GM12878 (cell line): ENCODE measurements around the gene PRPF6. TPM values are rescaled to one million over a fixed set of nuclear protein-coding genes. Genes with fewer than 3 reads are reported as not detected.

Experiments
- ATAC-seq: fragments of 200-7000 bp; cut with Tn5 transposase; 3 replicates; pipeline ENCODE4 v1.9.1; 2020; ENCODE audit warnings: mild to moderate bottlenecking, moderate library complexity
- BruUV-seq: library from RNA; stranded (reverse); fragments of 400-500 nt; replicated peaks from 2 replicates; lab custom pipeline; 2021; lab: Mats Ljungman, UMichigan
- CTCF ChIA-PET: fragments of 300-600 bp; sonication (Branson Sonifier 250); formaldehyde crosslinking; extraction: SDS; loops from one replicate; lab custom pipeline; 2021; ENCODE audit warnings: inconsistent platforms; lab: Yijun Ruan, JAX
- POLR2A ChIA-PET: fragments of 350-600 bp; formaldehyde crosslinking; extraction: SDS; loops from one replicate; lab custom pipeline; 2021; ENCODE audit warnings: inconsistent platforms; lab: Charles Lee
- RAD21 ChIA-PET: fragments of 300-600 bp; sonication (Branson Sonifier 250); formaldehyde crosslinking; loops from one replicate; lab custom pipeline; 2023; ENCODE audit warnings: antibody characterized with exemption; ENCODE audit not compliant: unreplicated experiment; lab: Charles Lee
- SMC1A ChIA-PET: fragments of 300-600 bp; sonication (Branson Sonifier 250); formaldehyde crosslinking; loops from one replicate; lab custom pipeline; 2023; ENCODE audit not compliant: unreplicated experiment, uncharacterized antibody; lab: Charles Lee
- DNase-seq: peaks from one replicate; pipeline ENCODE4 v3.0.0-alpha.2; 2011; ENCODE audit warnings: low read depth, low spot score
- FAIRE-seq: peaks from 3 replicates; lab custom pipeline; 2011; peaks lifted over from hg19 to GRCh38; lab: Jason Lieb, UNC
- H2AFZ ChIP-seq: 2 replicates; pipeline ENCODE4 v1.6.0; 2011; ENCODE audit warnings: low read depth, low read length, control low read depth; ENCODE audit not compliant: control insufficient read depth
- H3K27ac ChIP-seq: 2 replicates; pipeline ENCODE4 v1.5.1; 2011; ENCODE audit warnings: control low read depth; ENCODE audit not compliant: control insufficient read depth, insufficient read depth
- H3K27me3 ChIP-seq, 2 experiments: replicated peaks in 1 of 2; 2 replicates each; pipeline versions ENCODE4 v1.6.0 to v1.6.1; 2011; ENCODE audit warnings: low read length in 1 of 2; ENCODE audit not compliant: control insufficient read depth in 2 of 2, insufficient read depth in 2 of 2
- H3K36me3 ChIP-seq, 2 experiments: 2 replicates each; pipeline ENCODE4 v1.5.1; 2011; ENCODE audit warnings: low read length in 1 of 2; ENCODE audit not compliant: control insufficient read depth in 2 of 2, insufficient read depth in 2 of 2
- H3K4me1 ChIP-seq: 2 replicates; pipeline ENCODE4 v1.6.1; 2011; ENCODE audit warnings: mild to moderate bottlenecking, low read length, moderate library complexity, mixed read lengths; ENCODE audit not compliant: control insufficient read depth, insufficient read depth
- H3K4me2 ChIP-seq: 2 replicates; pipeline ENCODE4 v1.6.0; 2011; ENCODE audit warnings: control low read depth; ENCODE audit not compliant: control insufficient read depth, insufficient read depth
- H3K4me3 ChIP-seq: fragments of 200-600 bp; sonication (generic); 2 replicates; pipeline ENCODE4 v1.5.1; 2016
- H3K79me2 ChIP-seq: 2 replicates; pipeline ENCODE4 v1.6.0; 2011; ENCODE audit warnings: low read length; ENCODE audit not compliant: control insufficient read depth, insufficient read depth
- H3K9ac ChIP-seq: 2 replicates; pipeline ENCODE4 v1.8.0; 2011; ENCODE audit warnings: low read length, control low read depth, mixed read lengths; ENCODE audit not compliant: control insufficient read depth, insufficient read depth
- H3K9me3 ChIP-seq: replicated peaks from 3 replicates; pipeline ENCODE4 v1.5.1; 2011; ENCODE audit warnings: mild to moderate bottlenecking, low read length; ENCODE audit not compliant: control insufficient read depth, insufficient read depth
- H4K20me1 ChIP-seq: 2 replicates; pipeline ENCODE4 v1.6.0; 2011; ENCODE audit not compliant: control insufficient read depth, insufficient read depth
- BCL11A ChIP-seq: IDR thresholded peaks from 2 replicates; pipeline ENCODE4 v1.6.1; 2011; ENCODE audit warnings: low read depth, low read length
- CBX3 ChIP-seq: fragments of 200-600 bp; sonication (generic); IDR thresholded peaks from 2 replicates; pipeline ENCODE4 v1.6.1; 2016; ENCODE audit warnings: low read depth, borderline replicate concordance
- EZH2 ChIP-seq: IDR thresholded peaks from 2 replicates; pipeline ENCODE4 v1.6.1; 2012; ENCODE audit warnings: low read depth, mild to moderate bottlenecking, control low read depth, inconsistent platforms, low read length, borderline replicate concordance; ENCODE audit not compliant: control insufficient read depth
- HDAC2 ChIP-seq: fragments of 200-600 bp; sonication (generic); IDR thresholded peaks from 2 replicates; pipeline ENCODE4 v1.6.1; 2017
- NFIC ChIP-seq: IDR thresholded peaks from 2 replicates; pipeline ENCODE4 v1.6.1; 2012; ENCODE audit warnings: low read depth, mild to moderate bottlenecking, inconsistent platforms, low read length, moderate library complexity
- RBBP5 ChIP-seq: fragments of 200-600 bp; sonication (generic); conservative IDR thresholded peaks from 2 replicates; pipeline ENCODE4 v1.6.1; 2016
- SMARCA5 ChIP-seq: fragments of 450-650 bp; IDR thresholded peaks from 2 replicates; pipeline ENCODE4 v1.6.1; 2017; ENCODE audit warnings: mild to moderate bottlenecking
- SMC3 ChIP-seq: IDR thresholded peaks from 2 replicates; pipeline ENCODE4 v1.6.1; 2011; ENCODE audit warnings: low read length, improper control_type of control experiment, borderline replicate concordance
- WRNIP1 ChIP-seq: IDR thresholded peaks from 2 replicates; pipeline ENCODE4 v1.6.1; 2011; ENCODE audit warnings: low read depth, low read length, improper control_type of control experiment, borderline replicate concordance
- ZNF207 ChIP-seq: fragments of 450-650 bp; IDR thresholded peaks from 2 replicates; pipeline ENCODE4 v1.6.1; 2014; ENCODE audit warnings: antibody characterized with exemption, mild to moderate bottlenecking, borderline replicate concordance
- ZNF217 ChIP-seq: fragments of 450-650 bp; IDR thresholded peaks from 2 replicates; pipeline ENCODE4 v1.6.1; 2017; ENCODE audit warnings: antibody characterized with exemption, mild to moderate bottlenecking
- WGBS: methylation state at CpG from one replicate; pipeline ENCODE4 v1.1.6; 2016; ENCODE audit warnings: low lambda C conversion rate; ENCODE audit not compliant: insufficient replicate concordance, insufficient coverage; ENCODE audit errors: missing lambda C conversion rate; 5-methylcytosine and 5-hydroxymethylcytosine counted together
- in situ Hi-C: fragments of 300-500 bp; cut with MboI; formaldehyde crosslinking; loops from 9 replicates; pipeline ENCODE4 v1.14.3; 2018; ENCODE audit warnings: mixed read lengths
- intact Hi-C: fragments of 100-400 bp; cut with micrococcal nuclease; formaldehyde crosslinking; loops from one replicate; pipeline ENCODE4 v1.14.2; 2022; ENCODE audit not compliant: unreplicated experiment
- polyA plus RNA-seq, 11 experiments: library from polyadenylated mRNA; depleted of rRNA in 4 of 11; unstranded in 6 of 11; stranded (reverse) in 5 of 11; fragments of >200 nt; fragmentation: Nextera tagmentation in 4 of 11; fragmentation: Illumina TruSeq in 1 of 11; extraction: Ambion mirVana in 4 of 11; extraction: Trizol in 1 of 11; gene quantifications; 1 replicate in 1 of 11; 2 replicates in 10 of 11; pipeline versions ENCODE4 v1.2.1 to v1.2.3, GENCODE V29; 2011 to 2016; ENCODE audit warnings: inconsistent platforms in 2 of 11, missing spikeins in 2 of 11, low read depth in 1 of 11
- total RNA-seq, 4 experiments: library from RNA; depleted of rRNA in 3 of 4; stranded (reverse); fragments of >200 nt in 3 of 4; fragmentation: Illumina TruSeq in 1 of 4; extraction: Trizol in 1 of 4; gene quantifications; 2 replicates each; pipeline versions ENCODE4 v1.2.1 to v1.2.3, GENCODE V29; 2013 to 2021
- TF ChIP-seq, protein P1 (sequence below): IDR thresholded peaks from 2 replicates; pipeline ENCODE4 v1.6.1; 2012; ENCODE audit warnings: mild to moderate bottlenecking, low read depth, low read length
- TF ChIP-seq, protein P2 (sequence below): IDR thresholded peaks from 2 replicates; pipeline ENCODE4 v1.6.1; 2011; ENCODE audit warnings: borderline replicate concordance, low read depth, mild to moderate bottlenecking, moderate library complexity, mixed read lengths, low read length; ENCODE audit not compliant: insufficient read depth; ENCODE audit errors: extremely low read length
- TF ChIP-seq, protein P3 (sequence below): fragments of 450-650 bp; IDR thresholded peaks from 2 replicates; pipeline ENCODE4 v1.6.1; 2017; ENCODE audit warnings: mild to moderate bottlenecking, low read depth, inconsistent platforms; ENCODE audit not compliant: poor library complexity, severe bottlenecking

The PRPF6 gene
- total and polyA plus RNA-seq, 10 of the 15 experiments (the other 5 are each of a cell fraction or from before 2014, with no cell fraction given), result 5.0 to 102 (median 71.3) TPM

DNA sequence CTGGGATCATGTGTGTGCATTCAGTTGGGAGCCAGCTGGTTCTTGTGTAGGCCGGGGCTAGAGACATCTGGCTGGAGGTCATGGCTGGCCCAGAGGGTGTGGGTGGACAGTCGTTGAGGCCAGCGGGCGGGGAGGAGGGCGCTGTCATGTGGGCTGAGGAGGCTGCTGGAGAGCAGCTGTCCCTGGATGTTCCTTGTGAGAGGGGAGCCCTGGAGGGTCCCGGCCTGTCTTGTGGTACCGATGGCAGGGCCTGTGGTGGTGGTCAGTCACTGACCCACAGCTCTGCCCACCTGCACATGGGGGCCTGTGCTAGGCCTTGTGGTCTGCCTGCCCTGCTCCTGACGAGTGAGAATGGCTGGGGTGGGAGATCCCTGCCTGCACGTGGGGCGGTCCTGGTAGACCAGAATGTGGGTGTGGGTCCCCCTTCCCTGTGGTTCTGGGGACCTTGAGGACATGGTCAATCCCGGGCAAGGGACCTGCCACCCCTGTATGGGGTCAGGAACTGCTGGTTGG lies 53.1 kb downstream of the PRPF6 start (continued):
- TF ChIP-seq, protein P1, sequence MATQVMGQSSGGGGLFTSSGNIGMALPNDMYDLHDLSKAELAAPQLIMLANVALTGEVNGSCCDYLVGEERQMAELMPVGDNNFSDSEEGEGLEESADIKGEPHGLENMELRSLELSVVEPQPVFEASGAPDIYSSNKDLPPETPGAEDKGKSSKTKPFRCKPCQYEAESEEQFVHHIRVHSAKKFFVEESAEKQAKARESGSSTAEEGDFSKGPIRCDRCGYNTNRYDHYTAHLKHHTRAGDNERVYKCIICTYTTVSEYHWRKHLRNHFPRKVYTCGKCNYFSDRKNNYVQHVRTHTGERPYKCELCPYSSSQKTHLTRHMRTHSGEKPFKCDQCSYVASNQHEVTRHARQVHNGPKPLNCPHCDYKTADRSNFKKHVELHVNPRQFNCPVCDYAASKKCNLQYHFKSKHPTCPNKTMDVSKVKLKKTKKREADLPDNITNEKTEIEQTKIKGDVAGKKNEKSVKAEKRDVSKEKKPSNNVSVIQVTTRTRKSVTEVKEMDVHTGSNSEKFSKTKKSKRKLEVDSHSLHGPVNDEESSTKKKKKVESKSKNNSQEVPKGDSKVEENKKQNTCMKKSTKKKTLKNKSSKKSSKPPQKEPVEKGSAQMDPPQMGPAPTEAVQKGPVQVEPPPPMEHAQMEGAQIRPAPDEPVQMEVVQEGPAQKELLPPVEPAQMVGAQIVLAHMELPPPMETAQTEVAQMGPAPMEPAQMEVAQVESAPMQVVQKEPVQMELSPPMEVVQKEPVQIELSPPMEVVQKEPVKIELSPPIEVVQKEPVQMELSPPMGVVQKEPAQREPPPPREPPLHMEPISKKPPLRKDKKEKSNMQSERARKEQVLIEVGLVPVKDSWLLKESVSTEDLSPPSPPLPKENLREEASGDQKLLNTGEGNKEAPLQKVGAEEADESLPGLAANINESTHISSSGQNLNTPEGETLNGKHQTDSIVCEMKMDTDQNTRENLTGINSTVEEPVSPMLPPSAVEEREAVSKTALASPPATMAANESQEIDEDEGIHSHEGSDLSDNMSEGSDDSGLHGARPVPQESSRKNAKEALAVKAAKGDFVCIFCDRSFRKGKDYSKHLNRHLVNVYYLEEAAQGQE, result no peak
- TF ChIP-seq SMC3, result no peak

DNA sequence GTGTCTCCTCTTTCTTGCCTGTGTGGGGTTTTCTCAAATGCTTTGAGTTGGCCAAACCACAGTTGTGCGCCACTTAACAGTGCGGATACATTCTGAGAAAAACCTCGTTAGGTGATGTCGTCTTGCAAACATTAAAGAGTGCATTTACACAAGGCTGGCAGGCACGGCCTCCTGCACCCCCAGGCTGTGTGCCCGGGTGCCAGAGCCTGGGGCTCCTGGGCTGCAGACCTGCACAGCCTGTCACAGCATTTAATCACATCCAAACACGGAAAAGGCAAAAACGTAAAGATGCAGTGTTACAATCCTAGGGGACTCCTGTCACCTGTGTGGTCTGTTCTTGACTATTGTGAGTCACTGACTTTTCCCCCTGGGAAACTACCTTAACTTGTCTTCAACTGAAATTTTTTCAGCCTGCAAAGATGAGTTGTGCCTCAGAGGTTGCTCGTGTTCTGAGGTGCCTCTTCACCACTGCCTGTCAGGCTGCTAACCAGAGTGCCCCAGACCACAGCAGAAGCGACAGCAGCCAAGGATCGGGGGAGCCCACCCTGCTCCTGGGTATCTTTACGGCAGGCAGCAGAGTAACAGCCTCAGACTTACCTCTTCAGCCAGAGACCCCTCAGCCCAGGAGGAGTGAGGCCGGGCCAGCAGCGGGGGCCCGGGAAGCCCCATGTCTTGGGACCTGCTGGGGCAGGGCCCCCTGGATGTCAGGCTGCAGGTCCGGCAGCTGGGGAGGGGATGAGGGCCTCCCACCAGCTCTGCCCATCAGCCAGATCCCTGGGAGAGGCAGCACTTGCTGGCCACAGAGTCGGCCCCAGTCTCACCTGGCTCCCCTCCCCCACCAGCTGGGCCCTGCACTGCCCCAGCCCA lies 54.4 kb downstream of the PRPF6 start:
- Histone ChIP-seq H3K27ac (peak overlapping the region; percentile 77), H3K4me2 (peak overlapping the region; percentile 35), H3K4me1 (peaks cover 45% of the 10 kb centered on the region), H4K20me1 (no peaks in the 10 kb centered on the region), H3K27me3 (no peaks in the 10 kb centered on the region), H3K4me3 (no peak overlapping the region), H3K9ac (peak overlapping the region; percentile 64), H3K9me3 (no peaks in the 10 kb centered on the region), H2AFZ (no peak overlapping the region), H3K36me3 (peaks cover 13 to 20% of the 10 kb centered on the region in 2 experiments; a peak in 3 of 4 replicates), H3K79me2 (peaks cover 4% of the 10 kb centered on the region)
- ChIA-PET CTCF (interaction anchor here (0.8 to 7.2 kb wide), 4 partner anchors 21 to 87 kb away, joined by 3 to 67 read pairs (median 4); partner anchors contain the start of genes PRPF6 and SAMD10), SMC1A (interaction anchor here (0.6 to 6.1 kb wide), 5 partner anchors 22 to 54 kb away, joined by 3 to 52 read pairs (median 3); partner anchors contain the start of genes PRPF6 and SAMD10), POLR2A (interaction anchor here (0.6 to 7.2 kb wide), 5 partner anchors 10 to 54 kb away, joined by 3 to 63 read pairs (median 4); partner anchors contain the start of genes PRPF6 and SAMD10), RAD21 (interaction anchor here (7.1 kb wide), 1 partner anchor 54 kb away, joined by 92 read pairs; the partner anchor contains the start of genes PRPF6 and SAMD10)
- intact Hi-C loops, result no loop called here
- in situ Hi-C loops, result no loop called here
- WGBS, result 13% methylated on average over 17 of the region's 17 CpGs
- ATAC-seq (peak; percentile 28), DNase-seq (peak; percentile 59), FAIRE-seq (peak; percentile 71)
- BruUV-seq, result TSS peak; percentile 47
- TF ChIP-seq, protein P2, sequence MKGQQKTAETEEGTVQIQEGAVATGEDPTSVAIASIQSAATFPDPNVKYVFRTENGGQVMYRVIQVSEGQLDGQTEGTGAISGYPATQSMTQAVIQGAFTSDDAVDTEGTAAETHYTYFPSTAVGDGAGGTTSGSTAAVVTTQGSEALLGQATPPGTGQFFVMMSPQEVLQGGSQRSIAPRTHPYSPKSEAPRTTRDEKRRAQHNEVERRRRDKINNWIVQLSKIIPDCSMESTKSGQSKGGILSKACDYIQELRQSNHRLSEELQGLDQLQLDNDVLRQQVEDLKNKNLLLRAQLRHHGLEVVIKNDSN, result no peak
- no peak for TF ChIP-seq SMARCA5
- no peak for TF ChIP-seq CBX3
- no peak for TF ChIP-seq RBBP5
- peak; percentile 15; the same call in 1 of the 2 replicates for TF ChIP-seq BCL11A
- TF ChIP-seq NFIC, result no peak
- TF ChIP-seq WRNIP1, result no peak
- no peak for TF ChIP-seq EZH2
- TF ChIP-seq, protein P3, sequence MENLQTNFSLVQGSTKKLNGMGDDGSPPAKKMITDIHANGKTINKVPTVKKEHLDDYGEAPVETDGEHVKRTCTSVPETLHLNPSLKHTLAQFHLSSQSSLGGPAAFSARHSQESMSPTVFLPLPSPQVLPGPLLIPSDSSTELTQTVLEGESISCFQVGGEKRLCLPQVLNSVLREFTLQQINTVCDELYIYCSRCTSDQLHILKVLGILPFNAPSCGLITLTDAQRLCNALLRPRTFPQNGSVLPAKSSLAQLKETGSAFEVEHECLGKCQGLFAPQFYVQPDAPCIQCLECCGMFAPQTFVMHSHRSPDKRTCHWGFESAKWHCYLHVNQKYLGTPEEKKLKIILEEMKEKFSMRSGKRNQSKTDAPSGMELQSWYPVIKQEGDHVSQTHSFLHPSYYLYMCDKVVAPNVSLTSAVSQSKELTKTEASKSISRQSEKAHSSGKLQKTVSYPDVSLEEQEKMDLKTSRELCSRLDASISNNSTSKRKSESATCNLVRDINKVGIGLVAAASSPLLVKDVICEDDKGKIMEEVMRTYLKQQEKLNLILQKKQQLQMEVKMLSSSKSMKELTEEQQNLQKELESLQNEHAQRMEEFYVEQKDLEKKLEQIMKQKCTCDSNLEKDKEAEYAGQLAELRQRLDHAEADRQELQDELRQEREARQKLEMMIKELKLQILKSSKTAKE, result peak; percentile 31
- TF ChIP-seq ZNF207, result no peak
- TF ChIP-seq ZNF217, result no peak
- TF ChIP-seq HDAC2, result no peak
